GM21717 (cell line): ENCODE data around the gene LRP1.

Experiments used
- ATAC-seq: cut with Tn5 transposase; IDR thresholded peaks from one replicate; pipeline ENCODE4 v1.9.1; 2021; ENCODE audit warnings: mild to moderate bottlenecking, moderate library complexity; ENCODE audit not compliant: unreplicated experiment

LRP1 gene

GRCh38 chr12:57127726-57128518 is at the start of gene LRP1:
Gene LRP1, plus strand, starts transcription at chr12:57128483. Its CDS starts 482 bp downstream, at chr12:57128965.
- no peak for ATAC-seq

- ATAC-seq: peak; percentile 97
Observed at GRCh38 chr12:57078519-57079404, 49.5 kb upstream of the LRP1 start, which contains the start of gene NEMP1. Gene NEMP1, minus strand, starts transcription at chr12:57078791. Its CDS starts 46 bp downstream, at chr12:57078745.

- ATAC-seq: no peak
Observed at GRCh38 chr12:57079821-57080220, 48.5 kb upstream of the LRP1 start.

GRCh38 chr12:57080855-57081254 is 47.4 kb upstream of the LRP1 start:
- no peak for ATAC-seq

GRCh38 chr12:57085999-57086492 is 42.2 kb upstream of the LRP1 start:
- ATAC-seq: no peak

- ATAC-seq: no peak
Observed at GRCh38 chr12:57086493-57087009, 41.7 kb upstream of the LRP1 start.

- ATAC-seq: peak; percentile 33
Observed at GRCh38 chr12:57087010-57087690, 41.1 kb upstream of the LRP1 start.

GRCh38 chr12:57087691-57088353 is 40.5 kb upstream of the LRP1 start:
- ATAC-seq: peak; percentile 33

- peak; percentile 46 for ATAC-seq
Observed at GRCh38 chr12:57088354-57089270, 39.7 kb upstream of the LRP1 start, which contains the start of gene NAB2. Gene NAB2, plus strand, starts transcription at chr12:57089114. Its CDS starts 158 bp downstream, at chr12:57089272.

- no peak for ATAC-seq
Observed at GRCh38 chr12:57089271-57090245, 38.7 kb upstream of the LRP1 start.

GRCh38 chr12:57090490-57090889 is 37.8 kb upstream of the LRP1 start:
- ATAC-seq: no peak

- no peak for ATAC-seq
Observed at GRCh38 chr12:57090924-57091637, 37.2 kb upstream of the LRP1 start.

- no peak for ATAC-seq
Observed at GRCh38 chr12:57091638-57092528, 36.4 kb upstream of the LRP1 start.

- ATAC-seq: no peak
Observed at GRCh38 chr12:57092529-57092862, 35.8 kb upstream of the LRP1 start.

- no peak for ATAC-seq
Observed at GRCh38 chr12:57092876-57093414, 35.3 kb upstream of the LRP1 start.
